ENCODE measurements around the gene NSFL1C.

NSFL1C gene

DNA sequence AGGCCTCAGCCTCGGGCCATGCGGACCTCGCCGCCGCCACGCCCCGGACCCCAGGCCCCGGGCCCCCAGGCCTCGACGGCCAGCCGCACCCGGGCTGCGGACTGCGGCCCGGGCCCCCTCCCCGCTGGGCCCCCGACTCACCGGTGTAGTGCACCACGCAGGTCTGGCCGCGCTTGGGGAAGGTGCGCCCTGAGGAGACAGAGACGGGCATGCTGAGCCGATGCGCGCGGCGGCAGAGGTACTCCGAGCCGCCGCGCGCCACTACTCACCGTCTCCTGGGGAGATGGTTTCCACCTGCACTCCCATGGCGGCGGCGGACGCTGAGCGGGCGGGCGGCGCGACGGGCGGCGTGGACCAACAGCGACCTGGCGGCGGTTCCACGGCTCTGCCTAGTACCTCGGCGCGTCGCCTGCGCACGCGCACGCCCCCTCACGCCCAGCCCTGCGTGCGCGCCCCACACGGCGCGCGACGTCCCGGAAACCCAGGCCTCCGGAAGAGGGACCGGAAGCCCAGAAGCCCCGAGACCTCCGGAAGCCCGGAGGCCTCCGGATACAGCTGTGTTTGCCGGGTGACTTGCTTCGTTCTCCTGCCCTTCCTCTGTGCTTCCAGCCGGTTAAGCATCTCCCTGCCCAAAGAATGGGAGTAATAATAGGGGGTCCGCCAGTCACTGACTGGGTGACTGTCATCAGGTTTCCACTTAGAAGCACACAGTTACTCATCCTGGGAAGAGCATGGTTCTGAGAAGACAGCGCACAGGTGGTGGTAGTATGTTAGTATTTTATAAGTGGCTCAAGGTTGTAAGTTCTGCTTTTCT, 73.7 kb downstream of the NSFL1C start, which contains the start of gene FKBP1A:
FKBP1A (minus strand) TSS at position 362 of the 814 bp plus-strand sequence; CDS start at position 306, 56 bp downstream.
- peak; percentile 82 to 83 for DNase-seq (ENCODE audit: low read depth in 1 of 2, low spot score in 1 of 2)

DNA sequence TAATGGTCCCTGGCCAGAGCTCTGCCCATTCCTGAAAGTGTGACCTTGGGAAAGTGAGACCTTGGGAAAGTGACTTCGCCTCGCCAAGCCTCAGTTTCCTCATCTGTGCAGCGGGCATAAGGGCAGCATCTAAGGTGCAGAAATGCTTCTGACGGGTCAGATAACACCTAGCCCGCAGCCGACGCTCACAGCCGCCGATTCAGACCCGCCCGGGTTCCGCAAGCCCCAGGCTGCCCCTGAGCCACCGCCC, 74.3 kb downstream of the NSFL1C start:
- DNase-seq (ENCODE audit: low read depth in 1 of 2, low spot score in 1 of 2): no peak

Measured in activated CD4-positive, alpha-beta T cell treated with anti-CD3 and anti-CD28 coated beads, Interleukin-2, amount 50 U/mL, for 24 hours (primary cell).